HG02973 (cell line): Measurements from ENCODE around the gene ASXL1.

Experiments used
- ATAC-seq: cut with Tn5 transposase; IDR thresholded peaks from one replicate; pipeline ENCODE4 v1.9.1; 2021; ENCODE audit warnings: moderate library complexity; ENCODE audit not compliant: unreplicated experiment

ASXL1 gene

DNA sequence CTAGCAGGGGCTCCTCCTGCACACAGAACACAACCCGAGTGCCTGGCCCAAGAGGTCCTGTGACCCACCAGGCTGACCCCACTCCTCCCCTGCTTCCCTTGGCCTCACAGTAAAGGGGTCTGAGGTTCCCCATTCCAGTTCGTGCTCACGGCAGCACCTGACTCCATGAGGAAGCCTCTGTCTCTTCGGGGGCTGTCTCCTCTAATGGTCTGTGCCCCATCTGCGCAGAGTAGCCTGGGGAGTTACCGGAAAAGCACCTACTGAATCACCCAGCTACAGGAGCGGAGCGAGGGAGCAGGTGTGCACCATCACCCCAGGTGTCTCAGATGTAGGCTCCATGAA lies 93.2 kb downstream of the ASXL1 start:
- ATAC-seq: no peak

DNA sequence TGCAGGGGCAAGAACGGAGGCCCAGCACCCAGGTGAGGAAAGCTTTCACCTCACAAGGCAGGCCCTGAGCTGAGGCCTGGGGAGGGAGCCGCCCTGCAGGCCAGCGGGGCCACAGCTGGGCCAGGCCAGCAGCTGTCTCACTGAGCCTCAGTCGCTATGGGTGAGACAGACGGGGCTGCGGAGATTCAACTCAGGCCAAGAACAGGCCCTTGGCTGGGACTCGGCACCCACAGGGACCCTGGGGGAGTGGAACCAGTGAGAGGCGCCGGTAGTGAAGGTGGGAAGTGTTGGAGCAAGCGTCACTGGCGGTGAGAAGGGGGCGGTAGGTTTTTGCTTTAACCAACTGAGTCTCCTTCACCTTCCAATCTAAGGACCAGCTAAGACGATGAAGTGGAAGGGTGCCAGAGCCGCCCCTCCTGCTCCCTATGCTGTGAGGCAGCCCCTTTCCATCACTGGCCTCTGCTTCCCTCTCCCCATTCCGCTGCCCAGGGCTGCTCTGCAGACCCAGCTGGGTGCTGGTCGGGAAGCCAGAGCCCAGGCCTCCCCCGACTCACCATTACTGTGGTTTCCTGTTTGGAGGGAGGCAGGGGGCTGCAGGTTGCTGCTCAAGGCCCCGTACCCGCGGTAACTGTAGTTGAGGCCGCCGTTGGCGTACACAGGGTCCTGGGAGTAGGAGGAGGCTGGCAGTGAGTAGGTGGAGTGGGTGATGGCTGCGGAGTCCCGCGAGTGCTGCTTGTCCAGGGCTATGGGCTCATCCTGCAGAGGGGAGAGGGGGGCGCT lies 93.7 kb downstream of the ASXL1 start:
- no peak for ATAC-seq

DNA sequence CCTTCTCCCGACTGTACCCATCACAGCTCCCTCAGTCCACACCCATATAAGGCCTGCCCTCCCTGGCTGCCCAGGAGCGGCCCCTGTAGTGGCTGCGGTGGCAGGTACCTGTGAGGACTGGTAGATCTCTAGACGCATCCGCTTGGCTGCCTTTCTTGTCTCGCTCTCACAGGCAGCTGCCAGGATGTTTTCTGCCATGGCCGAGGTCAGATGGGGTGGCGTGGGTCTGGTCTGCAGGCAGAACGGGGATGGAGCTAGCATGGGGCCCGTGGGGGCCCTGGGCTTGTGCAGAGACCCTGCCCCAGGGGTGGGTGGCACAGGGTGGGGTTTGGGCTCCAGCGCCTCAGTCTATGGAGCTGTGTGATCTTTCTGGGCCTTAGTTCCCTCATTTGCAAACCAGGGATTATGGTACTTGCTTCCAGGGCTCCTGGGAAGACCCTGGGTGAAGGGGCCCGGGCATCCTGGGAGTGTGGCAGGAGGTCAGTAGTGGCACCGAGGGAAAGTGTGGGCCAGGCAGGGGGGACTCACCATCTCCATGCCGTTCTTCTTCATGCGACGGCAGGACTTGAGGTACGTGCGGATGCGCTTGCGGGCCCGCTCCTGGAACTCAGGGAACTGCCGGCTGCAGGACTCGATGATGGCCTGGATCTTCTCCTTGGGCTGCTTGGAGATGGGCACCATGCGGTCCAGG lies 94.8 kb downstream of the ASXL1 start:
- ATAC-seq: no peak

DNA sequence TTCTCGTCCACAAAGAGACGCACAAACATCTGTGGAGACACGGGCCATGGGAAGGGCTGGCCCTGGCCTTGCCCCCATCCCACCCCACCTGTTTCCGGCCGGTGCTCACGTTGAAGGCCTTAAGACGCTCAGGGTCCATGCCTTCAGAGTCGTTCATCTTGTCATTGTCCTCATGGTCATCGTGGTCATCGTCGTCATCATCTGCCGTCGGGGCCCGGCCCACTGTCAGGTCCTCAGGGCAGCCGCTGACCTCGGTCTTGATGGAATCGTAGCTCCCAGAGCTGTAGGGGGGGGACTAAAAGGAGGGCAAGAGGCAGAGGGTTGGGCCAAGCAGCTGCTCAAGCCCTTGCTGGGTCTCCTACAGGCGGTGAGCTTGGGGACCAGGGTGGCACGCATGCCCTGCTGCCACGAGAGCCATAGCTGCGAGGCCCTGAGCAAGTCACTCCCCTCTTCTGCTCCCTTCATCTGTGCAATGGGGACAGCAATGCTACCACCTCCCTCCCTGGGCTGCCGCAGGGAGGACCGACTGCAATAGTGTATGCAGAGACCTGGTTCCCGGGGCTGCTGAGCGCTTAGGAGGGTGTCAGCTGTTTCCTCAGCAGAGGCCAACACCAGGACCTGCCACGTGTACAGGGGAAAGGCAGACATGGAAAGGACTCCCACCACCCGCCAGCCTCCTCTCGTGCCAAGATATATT lies 95.5 kb downstream of the ASXL1 start:
- ATAC-seq: no peak

DNA sequence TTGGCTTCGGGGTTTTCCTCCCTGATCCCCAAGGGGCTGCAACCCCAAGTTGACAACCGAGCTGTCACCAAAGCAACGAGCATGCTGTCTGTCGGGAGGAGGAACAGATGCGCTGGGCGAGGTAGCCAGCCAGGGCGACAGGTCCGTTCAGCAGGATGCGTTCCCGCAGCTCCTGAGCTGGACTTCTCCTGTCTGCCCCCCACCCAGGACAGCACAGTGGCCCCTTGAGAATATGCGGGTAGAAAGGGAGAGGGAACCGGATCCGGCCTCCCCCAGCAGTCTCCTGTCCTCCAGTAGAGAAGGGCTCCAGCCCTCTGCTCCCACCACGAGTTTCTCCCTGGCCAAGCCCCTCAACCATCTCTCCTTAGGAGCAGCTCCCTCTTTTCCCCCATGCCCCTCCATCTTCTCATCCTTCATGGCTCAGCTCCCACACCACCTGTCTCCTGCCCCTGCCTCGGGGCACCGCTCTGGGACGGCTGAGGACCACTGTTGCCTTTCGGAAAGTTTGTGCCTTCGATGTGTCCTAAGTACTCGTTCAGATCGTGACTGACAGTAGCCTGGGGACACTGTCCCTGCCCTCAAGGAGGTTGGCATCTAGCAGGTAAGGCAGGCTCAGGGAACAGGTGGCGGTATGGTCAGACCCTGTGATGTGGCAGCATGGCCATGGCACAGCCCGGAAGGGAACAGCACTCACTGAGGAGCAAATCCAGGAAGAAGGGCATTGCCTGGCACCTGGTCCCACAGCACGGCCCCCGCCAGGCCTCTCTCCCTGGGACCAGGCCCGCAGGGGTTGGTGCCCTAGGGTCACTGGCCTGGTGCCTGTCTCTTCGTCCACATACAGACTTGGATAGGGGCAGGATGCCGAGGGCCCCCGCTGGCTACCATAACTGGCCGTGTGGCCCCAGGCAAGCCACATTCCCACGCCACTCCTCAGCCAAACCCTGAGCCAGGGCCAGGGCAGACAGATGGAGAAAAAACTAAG lies 96.3 kb downstream of the ASXL1 start:
- ATAC-seq: no peak

DNA sequence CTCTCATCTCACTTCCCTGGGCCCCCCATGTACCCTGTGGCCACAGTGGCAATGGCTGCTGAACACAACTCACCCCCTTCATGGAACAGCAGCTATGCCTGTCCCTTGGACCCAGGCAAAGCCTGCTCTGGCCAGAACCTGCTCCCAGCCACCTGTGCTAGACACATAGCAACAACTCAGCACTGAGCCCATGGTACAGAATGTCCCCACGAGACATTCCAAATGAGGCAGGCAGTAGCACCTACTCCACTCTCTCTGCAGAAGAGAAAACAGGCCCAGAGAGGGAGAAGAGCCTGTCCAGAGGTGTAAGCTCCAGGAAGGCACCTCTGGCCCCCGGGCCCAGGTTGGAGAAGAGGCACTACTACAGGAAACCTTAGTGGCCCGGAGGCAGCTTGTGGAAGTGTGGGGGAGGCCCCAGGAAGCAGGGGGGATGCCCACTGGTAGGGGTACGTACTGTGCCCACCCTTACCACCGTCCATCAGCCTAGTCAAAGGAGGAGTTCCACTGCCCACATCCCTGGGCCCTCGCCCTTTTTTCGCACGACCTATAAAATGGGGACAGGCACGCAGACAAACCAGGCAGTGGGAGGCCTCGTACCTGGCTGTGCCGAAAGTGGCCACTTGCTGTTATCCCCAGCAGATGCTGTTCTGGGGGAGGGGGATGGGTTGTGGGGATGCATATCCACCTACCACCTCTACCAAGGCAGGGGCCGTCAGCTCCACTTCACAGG lies 97.2 kb downstream of the ASXL1 start:
- no peak for ATAC-seq

DNA sequence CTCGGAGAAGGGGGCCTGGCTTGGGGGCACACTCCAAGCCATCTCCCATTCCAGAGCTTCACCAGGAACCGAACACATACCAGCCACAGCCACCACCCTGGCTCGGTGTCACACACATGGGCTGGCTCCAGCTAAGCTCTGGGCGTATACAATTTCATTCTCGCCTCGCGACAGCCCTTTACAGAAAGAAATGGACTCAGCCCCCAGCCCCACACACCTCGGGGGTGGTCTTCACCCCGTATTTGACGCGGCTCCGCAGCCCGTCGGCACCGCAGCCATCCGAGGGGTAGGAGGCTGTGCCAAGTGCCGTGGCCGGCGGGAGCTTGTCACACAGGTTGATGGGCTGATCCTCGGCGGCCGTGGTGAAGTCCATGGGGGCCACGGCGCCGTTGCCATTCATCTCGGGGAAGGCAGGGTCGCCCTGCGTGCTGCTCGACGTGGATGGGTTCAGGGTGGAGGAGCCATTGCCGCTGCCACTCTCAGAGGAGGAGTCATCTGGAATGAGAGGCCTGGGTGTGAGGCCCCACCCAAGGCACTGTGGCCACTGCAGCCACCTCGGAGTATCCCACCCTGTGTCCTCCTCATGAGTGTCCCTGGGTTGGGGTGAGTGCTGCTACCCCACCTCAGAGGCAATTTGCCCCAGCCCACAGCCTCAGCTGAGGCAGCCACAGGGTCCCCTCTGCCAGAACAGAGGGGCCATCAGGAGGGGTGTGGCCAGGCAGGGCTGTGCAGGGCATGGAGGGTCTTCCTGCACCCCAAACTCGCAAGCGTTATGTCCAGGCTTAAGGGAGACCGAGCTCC lies 98.0 kb downstream of the ASXL1 start:
- no peak for ATAC-seq

DNA sequence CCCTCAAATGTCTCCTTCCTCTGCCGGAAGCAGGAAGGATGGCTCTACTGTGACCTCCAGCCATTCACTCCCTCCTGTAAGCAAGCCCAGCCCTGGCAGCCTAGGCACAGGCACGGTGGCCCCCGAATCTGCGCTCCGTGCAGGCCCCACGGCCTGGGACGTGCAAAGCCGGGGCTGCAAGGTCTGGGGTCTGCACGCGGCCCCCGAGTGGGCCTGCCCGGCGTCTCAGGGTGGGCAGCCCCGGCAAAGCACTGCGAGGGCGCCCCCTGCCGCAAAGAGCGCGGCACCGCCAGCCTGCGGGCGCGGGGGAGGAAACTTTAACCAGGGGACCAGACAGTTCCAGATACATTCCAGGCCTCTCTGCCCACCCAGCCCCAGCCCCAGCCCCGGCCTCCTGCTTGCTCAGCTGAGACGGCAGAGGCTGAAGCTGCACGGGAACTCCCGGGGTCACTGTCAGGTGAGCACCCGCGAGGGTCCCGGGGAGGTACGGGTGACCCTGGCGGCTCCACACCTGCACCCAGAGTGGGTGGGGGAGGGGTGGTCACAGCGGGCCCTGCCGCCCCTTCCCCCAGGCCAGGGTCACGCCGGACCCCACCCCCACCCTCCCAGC lies 98.8 kb downstream of the ASXL1 start:
- ATAC-seq: no peak

DNA sequence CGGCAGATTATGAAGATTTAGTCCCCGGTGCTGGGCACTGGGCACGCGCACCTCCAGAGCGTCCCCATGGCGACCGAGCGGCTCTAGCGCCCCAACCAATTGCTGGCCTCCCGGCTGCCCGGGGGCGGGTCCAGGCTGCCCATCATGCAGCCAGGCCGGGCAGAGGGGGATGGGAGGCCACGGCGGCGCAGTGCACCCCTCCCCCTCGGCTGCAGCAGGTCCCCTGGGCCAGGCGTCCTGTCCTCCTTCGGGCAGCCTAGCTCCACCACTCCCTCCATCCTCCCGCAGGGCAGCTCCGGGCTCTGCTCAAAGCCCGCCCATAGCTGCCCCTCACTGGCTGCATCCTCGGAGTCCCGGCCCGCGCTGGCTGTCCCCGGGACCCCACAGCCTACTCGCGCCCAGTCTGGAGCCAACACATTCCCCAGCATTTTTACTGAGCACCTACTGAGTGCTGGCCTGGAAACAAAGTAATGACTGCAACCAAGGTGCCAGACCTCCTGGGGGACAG lies 99.4 kb downstream of the ASXL1 start:
- ATAC-seq: no peak

DNA sequence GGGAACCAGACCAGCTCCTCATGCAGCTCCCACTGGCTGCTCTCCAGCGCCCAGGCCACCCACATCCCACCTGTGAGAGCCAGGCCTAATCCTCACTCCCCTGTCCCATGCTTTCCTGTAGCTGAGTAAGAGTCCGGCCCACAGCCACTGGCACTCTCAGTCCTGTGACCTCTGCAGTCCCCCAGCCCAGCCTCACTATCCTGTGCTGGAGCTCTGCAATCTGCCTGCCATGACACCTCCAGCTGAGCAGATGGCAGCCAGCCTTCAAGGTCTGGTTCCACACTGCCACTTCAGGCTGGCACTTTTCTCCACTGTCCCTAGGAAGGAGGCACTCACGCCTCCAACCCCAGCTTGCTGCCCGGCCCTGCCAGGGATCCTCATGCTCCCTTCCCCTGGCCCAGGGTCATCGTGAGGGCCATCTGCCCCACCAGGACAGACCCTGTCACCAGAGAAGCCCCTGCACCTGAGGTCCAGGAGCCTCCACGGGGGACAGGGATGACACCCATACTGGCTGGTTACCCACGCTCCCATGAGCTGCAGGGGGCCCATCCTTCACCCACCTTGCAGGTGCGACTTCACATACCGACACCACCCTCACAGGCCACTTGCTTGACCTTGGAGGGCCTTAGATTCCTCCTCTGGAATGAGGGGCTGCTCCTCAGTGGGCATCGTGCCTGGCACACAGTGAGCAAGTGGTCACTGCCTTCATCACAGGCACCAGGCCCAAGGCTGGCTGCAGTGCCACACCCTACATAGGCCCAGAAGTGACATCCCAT lies 100.1 kb downstream of the ASXL1 start:
- no peak for ATAC-seq

DNA sequence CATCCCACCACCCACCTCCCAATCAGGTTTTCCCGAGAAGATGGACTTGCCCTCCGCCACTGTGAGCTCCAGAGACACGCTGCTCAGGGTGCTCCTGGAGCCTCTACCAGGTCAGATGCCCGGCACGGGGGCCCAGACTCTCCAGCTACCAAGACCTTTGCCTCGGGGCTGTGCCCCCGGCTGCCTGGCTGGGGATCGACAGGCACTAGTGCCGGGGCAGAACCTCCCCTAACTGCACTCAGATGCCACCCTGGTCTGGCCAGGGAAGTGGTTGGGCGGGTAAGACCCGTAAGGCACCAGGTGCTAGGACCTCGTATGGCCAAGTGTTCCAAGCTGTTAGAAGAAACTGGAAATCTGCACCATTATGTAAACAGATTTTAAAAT lies 100.7 kb downstream of the ASXL1 start:
- no peak for ATAC-seq

DNA sequence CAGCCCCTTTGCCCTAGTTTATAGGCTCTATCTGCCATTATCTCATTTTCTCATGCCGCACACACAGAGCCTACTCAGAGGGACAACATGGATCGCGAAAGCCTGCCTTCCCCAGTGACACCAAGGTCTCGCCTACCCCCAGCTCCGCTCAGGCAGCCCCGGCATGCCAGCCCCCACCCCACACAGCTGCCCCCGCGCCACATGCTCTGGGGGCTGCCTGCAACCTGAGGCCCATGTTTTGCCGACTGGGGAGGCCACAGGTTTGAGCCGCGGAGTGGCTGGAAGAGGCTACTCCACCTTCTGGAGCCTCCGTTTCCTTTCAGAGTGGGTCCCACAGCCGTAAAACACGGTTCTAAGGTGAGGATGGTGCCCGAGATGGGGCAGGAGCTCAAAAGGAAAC lies 102.1 kb downstream of the ASXL1 start:
- ATAC-seq: no peak

DNA sequence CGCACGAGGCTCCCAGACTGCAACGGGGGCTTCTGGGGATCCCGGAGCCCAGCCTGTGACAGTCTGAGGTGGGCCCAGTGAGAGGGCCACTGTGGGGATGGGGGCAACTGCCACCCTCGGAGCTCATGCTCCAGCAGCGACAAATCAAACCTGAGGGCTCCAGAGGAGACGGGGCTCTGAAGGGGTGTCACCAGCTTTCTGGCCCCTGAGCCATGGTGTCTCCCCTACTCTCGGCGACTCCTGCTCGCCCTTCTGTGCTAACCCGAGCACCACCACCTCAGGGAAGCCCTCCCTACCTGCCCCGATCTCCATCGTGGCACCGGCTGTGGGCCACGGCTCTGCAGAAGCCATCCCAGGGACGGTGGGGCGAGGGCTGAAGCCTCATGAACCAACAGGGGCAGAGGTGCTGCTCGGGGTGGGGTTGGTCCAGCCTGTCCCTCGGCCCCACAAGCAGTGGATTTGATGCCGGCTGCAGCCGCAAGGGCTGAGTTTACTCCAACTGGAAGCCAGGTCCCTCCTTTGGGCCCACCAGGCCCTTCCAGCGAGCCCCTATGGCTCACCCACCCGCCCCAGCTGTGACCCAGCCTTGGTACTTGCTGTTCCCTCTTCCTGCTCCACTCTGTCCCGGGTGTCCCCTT lies 102.7 kb downstream of the ASXL1 start:
- no peak for ATAC-seq

DNA sequence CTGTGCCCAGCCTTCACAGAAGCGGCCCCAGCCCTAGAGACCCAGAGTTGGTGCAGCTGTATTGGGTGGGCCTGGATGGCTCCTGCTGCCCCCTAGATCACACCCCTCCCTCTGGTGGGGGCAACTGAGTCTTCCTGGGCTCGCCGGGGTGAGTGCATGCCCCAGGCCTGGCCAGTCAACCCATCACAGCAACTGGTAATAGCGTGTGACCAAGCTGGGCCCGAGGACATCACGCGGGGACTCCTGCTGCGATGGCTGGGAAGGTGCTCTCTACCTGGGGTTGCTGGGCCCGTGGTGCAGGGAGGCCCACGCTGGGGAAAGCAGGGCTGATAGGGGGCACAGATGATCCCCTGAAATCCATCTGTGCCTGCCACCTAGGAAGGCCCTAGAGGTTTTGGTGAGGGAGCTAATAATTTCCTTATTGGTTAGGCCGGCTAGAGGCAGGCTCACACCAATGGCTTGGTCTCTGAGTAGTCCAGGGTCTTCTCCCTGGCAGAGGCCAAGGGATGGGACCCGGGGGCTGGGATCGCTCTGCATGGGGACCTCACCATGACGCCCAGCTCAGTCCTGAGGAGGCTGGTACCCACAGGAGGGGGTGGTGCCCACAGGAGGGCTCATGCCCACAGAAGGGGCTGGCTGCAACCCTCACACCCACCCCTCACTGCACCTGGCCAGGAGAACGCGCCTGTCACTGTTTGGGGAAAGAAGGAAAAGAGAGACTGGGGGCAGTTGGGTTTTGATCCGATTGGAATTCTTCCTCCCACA lies 103.9 kb downstream of the ASXL1 start:
- no peak for ATAC-seq

DNA sequence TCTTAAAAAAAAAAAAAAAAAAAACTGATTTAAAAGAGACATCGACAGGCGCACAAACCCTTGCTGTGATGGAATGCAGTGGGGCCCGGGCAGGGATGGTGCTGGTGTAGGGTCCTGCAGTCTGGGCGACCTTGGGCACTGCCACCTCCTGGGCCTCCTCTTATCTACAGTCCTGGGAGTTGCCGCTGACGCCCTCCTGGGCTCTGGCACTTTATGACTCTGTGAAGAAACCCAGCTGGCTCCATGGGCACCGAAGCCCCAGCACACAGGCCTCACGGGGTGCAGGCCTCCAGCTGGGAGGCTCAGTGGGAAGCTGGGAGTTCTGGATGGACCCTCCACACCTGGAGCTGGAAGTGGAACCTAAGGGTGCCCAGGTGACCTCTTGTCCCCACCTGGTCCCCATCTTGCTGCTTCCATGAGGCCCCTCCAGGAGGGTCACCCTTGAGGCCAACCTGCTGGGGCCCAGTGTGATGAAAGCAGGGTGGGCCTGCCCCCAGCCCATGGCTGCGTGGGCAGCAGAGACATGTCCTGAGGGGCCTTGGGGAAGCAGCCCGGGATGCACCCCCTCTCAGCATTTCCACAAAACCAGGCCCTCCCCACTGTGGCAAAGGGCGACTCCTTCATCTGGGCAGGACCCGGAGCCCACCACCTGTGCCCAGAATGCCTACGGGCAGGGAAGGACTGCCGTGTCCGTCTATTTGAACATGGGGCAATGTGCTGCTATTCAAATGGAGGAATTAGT lies 104.9 kb downstream of the ASXL1 start:
- ATAC-seq: no peak
